Loucy (cell line): ENCODE data around the gene CAMK2D.

Experiments used
- EZH2phosphoT487 ChIP-seq: fragments of 200-600 bp; IDR thresholded peaks from 2 replicates; pipeline ENCODE4 v1.6.1; 2018; ENCODE audit warnings: antibody characterized with exemption, mild to moderate bottlenecking, moderate library complexity, borderline replicate concordance
- TF ChIP-seq, protein P1 (sequence below): fragments of 200-600 bp; sonication (generic); conservative IDR thresholded peaks from 2 replicates; pipeline ENCODE4 v1.5.1; 2014; ENCODE audit warnings: mild to moderate bottlenecking, antibody characterized with exemption, low read length

DNA sequence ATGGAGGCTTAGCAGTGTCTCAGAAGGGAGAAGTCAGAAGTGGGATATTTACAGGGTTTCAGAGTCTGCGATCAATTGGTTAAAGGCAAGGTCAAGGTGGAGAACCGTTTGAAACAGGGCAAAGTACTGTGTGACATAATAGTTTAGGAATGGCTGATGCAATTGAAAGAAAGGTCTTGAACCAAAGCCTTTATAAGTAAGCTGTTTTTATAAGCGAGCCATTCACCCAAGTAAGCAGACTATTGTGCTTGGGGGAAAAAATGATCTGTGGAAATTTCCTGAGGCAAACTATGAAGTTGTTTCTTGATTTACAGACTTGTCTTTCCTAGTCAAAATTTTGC, 327.3 kb downstream of the CAMK2D start:
- TF ChIP-seq, protein P1, sequence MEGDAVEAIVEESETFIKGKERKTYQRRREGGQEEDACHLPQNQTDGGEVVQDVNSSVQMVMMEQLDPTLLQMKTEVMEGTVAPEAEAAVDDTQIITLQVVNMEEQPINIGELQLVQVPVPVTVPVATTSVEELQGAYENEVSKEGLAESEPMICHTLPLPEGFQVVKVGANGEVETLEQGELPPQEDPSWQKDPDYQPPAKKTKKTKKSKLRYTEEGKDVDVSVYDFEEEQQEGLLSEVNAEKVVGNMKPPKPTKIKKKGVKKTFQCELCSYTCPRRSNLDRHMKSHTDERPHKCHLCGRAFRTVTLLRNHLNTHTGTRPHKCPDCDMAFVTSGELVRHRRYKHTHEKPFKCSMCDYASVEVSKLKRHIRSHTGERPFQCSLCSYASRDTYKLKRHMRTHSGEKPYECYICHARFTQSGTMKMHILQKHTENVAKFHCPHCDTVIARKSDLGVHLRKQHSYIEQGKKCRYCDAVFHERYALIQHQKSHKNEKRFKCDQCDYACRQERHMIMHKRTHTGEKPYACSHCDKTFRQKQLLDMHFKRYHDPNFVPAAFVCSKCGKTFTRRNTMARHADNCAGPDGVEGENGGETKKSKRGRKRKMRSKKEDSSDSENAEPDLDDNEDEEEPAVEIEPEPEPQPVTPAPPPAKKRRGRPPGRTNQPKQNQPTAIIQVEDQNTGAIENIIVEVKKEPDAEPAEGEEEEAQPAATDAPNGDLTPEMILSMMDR, result no peak
- no peak for TF ChIP-seq EZH2phosphoT487
